GM18907 (cell line): Measurements from ENCODE around the gene KISS1R.
"Not testable (repeated sequence)": the region's sequence is repeated elsewhere in the genome, so short reads cannot be mapped to it uniquely, and the experiment has no call there.

Experiments
- ATAC-seq: cut with Tn5 transposase; IDR thresholded peaks from one replicate; pipeline ENCODE4 v1.9.1; 2021; ENCODE audit warnings: mild to moderate bottlenecking, moderate library complexity; ENCODE audit not compliant: unreplicated experiment

The KISS1R gene

GRCh38 chr19:917323-918151 is at the start of gene KISS1R:
TSS of gene KISS1R (plus strand) at chr19:917333. CDS start at chr19:917503, 170 bp downstream.
- no peak for ATAC-seq

GRCh38 chr19:867855-868457 is 49.2 kb upstream of the KISS1R start:
- no peak for ATAC-seq

- ATAC-seq = no peak
Measured at GRCh38 chr19:868458-869244, 48.5 kb upstream of the KISS1R start.

DNA sequence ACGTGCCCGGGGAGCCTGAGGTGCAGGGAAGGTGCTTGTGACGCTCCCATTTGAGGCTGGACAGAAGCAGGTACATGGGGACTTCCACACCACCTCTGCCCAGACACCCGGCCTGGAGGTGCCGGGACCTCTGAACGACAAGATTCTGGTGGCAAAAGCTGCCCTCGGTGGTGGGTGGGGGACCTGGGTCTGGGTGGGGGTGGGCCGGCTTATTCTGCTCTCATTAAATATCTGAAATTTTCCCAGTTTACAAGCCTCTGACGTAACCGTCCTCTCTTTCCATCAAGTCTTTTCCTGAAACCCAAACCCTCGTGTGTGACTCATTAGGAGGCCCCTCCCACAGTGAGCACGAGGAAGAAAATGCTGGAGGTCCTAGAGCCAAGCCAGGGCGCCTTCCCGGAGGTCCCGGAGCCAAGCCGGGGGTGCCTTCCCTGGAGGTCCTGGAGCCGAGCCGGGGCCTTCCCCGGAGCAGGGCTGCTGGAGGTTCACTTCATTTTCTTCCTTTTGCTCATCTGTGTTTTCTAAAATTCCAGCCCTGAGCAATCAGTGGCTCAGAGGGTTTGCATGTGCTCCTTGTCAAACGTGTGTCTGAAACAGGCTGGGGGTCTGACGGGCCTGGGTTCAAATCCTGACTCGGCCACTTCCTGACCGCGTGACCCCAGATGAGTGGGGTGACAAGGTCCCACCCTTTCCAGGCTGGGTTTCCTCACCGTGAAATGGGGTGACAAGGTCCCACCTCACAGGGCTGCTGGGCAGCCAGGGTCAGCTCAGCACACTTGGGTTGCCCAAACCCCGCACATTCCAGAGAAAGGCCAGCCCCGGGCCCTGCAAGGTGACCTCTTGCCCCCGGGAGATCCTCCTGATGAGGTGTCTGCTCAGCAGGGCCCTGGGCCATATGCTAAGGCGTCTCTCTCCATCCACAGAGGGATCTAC is 47.6 kb upstream of the KISS1R start:
- ATAC-seq = no peak

DNA sequence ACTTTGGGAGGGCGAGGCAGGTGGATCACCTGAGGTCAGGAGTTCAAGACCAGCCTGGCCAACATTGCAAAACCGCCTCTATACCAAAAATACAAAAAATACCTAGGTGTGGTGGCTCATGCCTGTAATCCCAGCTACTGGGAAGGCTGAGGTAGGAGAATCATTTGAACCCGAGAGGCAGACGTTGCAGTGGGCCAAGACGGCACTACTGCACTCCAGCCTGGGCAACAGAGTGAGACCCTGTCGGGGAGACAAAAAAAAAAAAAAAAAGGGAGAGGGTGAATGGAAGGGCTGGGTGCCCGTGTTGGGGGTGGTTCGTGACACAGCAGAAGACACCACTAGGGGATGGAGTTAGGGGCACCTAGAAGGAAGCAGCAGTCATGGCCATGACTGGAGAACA is 46.8 kb upstream of the KISS1R start:
- no peak for ATAC-seq

- no peak for ATAC-seq
Measured at GRCh38 chr19:870963-871401, 46.2 kb upstream of the KISS1R start.

- ATAC-seq = no peak
Measured at GRCh38 chr19:871446-872265, 45.5 kb upstream of the KISS1R start.

- no peak for ATAC-seq
Measured at GRCh38 chr19:872266-872951, 44.7 kb upstream of the KISS1R start.

DNA sequence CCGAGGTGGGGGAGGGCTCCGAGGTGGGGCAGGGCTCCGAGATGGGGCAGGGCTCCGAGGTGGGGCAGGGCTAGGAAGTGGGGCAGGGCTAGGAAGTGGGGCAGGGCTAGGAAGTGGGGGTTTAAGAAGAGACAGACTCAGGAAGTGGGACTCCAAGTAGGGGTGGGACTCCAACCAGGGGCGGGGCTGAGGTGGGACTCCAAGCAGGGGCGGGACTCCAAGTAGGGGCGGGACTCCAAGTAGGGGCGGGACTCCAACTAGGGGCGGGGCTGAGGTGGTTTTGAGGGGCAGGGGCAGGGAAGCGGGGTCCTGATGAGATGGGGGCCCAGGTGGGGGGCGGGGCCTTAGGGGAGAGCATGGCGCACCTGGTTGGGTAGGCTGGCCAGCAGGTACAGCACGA is 44.0 kb upstream of the KISS1R start:
- ATAC-seq = no peak

DNA sequence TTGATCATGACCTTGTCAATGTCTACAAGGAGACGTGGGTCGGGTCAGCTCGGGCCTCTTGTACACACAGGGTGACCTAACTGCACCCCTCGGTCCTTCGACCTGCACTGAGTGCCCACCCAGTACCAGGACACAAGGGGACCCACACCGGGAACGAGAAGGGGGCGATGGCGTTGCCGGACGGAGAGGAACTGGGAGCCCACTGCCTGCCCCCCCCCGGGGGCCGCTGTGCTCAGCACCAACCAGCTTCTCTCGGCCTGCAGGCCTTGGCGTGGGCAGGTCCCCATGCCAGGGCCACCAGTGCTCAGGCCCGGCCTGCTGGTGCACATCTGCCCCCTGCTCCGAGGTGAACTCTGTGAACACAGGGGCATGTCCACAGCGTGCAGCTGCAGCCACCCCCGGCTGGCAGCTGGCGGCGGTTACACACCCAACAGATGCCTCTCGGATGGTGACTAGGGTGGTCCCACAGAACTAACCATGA is 43.5 kb upstream of the KISS1R start:
- no peak for ATAC-seq

GRCh38 chr19:875265-875879 is 41.8 kb upstream of the KISS1R start:
- no peak for ATAC-seq

GRCh38 chr19:876089-876488 is 41.0 kb upstream of the KISS1R start:
- ATAC-seq = no peak

DNA sequence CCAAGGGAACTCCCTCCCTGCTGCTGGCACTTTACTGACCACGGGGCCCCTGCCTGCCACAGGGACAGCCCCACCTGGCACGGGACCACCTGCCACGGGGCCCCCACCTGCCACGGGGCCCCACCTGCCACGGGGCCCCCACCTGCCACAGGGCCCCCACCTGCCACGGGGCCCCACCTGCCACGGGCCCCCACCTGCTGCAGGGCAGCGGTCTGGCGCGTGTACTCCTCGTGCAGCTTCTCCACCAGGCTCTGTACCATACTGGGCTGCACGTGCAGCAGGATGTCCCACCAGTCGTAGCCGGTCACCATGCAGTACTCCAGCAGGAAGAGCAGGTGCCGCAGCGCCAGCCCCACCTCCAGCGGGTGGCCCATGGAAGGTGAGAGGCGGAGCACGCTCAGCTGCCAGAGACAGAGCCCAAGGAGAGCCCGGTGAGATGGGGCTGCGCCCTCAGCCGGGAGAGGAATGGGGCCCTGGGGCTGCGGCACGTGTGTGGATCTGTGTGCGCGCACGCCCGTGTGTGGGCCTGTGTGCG is 40.3 kb upstream of the KISS1R start:
- ATAC-seq = no peak

DNA sequence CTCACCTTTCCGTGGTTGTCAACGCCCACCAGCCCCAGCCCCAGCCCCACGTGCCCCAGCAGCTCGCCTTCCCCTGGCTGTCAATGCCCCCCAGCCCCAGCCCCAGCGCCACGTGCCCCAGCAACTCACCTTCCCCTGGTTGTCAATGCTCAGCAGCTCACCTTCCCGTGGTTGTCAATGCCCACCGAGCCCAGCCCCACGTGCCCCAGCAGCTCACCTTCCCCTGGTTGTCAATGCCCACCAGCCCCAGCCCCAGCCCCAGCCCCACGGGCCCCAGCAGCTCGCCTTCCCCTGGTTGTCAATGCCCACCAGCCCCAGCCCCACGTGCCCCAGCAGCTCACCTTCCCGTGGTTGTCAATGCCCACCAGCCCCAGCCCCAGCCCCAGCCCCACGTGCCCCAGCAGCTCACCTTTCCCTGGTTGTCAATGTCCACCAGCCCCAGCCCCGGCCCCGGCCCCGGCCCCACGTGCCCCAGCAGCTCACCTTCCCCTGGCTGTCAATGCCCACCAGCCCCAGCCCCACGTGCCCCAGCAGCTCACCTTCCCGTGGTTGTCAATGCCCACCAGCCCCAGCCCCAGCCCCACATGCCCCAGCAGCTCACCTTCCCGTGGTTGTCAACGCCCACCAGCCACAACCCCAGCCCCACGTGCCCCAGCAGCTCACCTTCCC is 39.0 kb upstream of the KISS1R start:
- not testable (repeated sequence) for ATAC-seq

DNA sequence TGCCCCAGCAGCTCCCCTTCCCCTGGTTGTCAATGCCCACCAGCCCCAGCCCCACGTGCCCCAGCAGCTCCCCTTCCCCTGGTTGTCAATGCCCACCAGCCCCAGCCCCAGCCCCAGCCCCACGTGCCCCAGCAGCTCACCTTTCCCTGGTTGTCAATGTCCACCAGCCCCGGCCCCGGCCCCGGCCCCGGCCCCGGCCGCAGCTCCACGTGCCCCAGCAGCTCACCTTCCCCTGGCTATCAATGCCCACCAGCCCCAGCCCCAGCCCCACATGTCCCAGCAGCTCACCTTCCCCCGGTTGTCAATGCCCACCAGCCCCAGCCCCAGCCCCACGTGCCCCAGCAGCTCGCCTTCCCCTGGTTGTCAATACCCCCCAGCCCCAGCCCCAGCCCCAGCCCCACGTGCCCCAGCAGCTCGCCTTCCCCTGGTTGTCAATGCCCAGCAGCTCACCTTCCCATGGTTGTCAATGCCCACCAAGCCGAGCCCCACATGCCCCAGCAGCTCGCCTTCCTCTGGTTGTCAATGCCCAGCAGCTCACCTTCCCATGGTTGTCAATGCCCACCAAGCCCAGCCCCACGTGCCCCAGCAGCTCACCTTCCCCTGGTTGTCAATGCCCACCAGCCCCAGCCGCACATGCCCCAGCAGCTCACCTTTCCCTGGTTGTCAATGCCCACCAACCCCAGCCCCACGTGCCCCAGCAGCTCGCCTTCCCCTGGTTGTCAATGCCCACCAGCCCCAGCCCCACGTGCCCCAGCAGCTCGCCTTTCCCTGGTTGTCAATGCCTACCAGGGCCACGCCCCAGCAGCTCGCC is 38.2 kb upstream of the KISS1R start:
- ATAC-seq = not testable (repeated sequence)

DNA sequence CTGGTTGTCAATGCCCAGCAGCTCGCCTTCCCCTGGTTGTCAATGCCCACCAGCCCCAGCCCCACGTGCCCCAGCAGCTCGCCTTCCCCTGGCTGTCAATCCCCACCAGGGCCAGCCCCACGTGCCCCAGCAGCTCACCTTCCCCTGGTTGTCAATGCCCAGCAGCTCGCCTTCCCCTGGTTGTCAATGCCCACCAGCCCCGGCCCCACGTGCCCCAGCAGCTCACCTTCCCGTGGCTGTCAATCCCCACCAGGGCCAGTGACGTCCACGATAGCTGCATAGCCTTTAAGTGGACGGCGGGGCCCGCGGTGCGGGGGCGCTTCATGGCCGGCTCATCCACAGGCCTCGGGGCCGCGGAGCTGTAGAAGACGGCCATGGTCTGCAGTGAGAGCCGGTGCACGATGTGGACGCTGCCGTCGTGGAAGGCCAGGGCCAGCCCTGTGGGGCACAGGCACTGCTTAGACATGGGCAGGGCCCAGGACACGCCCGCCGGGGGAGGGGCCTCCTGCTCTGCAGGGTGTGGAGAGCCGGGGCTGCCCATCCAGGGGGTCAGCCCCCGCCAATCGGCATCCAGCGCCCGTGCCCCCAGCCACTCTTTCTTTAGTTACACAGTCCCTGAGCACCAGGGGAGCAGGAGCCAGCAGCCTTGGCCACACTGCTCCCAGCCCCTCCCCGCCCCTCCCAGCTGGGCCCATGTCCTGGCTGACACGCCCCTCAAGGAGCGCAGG is 37.3 kb upstream of the KISS1R start:
- ATAC-seq = no peak
